Activated CD8-positive, alpha-beta memory T cell treated with anti-CD3 and anti-CD28 coated beads for 1 hour (primary cell): ENCODE data around the gene OTUD1.

Source experiments
- DNase-seq, 2 donors: peaks; one replicate each; pipeline ENCODE4 v3.0.0-alpha.2; 2020; ENCODE audit warnings: low read depth in 1 of 2; ENCODE audit errors: extremely low read depth in 1 of 2

The OTUD1 gene

DNA sequence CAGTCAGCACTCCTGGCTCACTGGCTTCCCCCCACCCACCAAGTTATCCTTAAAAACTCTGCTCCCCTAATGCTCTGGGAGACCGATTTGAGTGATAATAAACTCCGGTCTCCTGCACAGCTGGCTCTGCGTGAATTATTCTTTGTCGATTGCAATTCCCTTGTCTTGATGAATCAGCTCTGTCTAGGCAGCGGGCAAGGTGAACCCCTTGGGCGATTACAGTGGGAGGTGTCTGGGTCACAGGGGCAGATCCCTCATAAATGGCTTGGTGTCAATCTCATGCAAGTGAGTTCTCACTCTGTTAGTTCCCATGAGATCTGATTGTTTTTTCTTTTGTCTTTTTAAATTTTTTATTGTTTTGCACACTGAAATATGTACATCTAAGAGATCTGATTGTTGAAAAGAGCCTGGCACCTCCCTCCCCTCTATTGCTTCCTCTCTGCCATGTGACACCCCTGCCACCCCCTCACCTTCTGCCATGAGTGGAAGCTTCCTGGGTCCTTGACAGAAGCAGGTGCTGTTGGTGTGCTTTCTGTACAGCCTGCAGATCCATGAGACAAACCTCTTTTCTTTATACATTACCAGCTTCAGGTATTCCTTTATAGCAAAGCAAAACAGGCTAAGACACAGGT, 20.5 kb downstream of the OTUD1 start:
- no peak for DNase-seq

DNA sequence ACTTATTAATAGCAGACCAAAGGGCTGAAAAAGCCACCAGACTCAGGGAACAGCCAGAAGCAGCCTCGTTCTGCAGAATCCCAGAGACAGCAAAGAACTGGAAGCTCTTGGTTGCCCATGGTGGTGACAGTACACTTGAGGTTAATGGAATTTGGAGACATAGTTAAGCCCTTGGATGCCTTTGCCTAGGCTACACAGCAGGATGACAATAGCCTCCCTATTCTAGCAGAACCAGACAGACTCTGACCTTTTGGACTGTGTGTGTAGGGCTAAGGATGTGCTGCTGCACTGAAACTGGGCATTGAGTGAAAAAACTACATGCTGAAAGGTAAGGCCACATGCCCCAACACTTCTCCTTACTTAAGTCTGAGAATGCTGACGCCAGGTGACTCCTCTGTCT, 22.7 kb downstream of the OTUD1 start:
- DNase-seq = no peak

DNA sequence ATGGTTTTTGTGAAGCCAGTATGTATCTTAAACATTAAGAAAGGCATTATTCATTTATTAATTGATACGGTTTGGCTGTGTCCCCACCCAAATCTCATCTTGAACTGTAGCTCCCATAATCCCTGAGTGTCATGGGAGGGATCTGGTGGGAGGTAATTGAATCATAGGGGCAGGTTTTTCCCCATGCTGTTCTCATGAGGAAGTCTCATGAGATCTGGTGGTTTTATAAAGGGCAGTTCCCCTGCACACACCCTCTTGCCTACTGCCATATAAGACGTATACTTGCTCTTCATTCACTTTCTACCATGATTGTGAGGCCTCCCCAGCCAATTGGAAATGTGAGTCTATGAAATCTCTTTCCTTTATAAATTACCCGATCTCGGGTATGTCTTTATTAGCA, 28.1 kb downstream of the OTUD1 start:
- DNase-seq = no peak

DNA sequence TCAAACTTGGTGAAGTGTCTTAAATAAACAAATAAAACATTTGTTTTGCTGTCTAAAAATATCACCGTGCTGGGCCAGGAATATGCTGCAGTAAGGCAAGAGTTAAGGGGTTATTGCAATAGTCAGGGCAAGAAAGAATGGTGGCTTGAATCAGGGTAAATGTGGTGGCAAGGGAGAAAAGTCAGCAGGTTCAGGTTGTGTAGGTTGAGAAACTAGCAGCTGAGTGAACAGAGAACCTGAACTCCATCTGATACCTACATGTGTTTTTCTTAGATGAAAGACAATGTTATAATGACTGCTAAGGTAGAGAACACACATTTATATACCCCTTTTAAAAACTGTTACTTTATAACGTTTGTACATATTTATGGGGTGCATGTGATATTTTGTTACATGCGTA, 28.7 kb downstream of the OTUD1 start:
- DNase-seq = no peak

DNA sequence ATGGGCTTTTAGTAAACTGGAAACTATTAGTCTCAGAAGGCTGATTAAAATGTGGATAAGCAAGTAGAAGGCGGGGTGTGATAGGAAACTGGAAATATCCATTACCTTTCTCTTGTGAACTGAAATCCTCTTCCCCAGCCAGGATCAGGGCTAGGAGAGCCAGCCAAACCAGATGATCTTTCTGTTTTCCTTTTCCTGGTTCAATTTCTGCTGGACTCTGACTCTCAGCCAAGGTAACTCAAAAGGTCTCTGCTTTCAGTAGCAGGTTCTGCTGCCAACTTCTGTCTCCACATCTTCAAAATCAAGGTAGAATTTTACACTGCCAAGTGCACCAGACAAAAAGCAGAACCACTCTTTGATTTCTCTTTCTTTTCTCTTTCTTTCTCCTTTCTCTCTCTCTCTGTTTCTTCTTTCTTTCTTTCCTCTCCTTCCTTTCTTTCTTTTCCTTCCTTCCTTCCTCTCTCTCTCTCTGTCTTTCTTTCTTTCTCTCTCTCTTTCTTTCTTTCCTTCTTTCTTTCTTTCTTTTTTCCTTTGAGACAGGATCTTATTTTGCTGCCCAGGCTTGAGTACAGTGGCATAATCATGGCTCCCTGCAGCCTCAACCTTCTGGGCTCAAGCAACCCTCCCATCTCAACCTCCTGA, 30.8 kb downstream of the OTUD1 start:
- DNase-seq = no peak

DNA sequence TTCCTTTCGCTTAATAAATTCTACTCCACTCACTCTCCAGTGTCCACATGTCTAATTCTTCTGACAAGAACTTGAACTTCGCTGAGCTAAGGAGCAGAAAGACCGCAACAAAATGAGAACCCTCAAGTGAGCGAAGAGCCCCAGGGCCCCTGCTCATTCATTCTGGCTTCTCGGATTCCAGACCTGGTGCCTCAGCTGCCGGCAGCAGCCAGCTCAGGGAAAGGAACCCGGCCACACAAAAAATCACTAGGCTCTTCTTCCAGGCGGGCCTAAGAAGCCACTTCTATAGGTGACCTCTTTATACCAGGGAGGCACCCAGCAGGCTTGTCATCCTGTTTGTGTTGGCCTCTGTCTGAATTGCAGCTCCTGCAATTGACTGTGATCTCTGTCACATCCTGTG, 33.3 kb downstream of the OTUD1 start:
- no peak for DNase-seq

DNA sequence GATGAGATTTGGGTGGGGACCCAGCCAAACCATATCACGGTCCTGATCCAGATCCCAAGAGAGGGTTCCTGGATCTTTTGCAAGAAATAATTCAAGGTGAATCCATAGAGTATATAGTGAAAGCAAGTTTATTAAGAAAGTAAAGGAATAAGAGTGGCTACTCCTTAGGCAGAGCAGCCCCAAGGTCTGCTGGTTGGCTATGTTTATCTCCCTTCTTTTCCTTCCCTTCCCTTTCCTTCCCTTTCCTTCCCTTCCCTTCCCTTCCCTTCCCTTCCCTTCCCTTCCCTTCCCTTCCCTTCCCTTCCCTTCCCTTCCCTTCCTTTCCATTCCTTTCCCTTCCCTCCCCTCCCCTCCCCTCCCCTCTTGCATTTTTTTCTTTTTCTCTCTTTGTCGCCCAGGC, 35.2 kb downstream of the OTUD1 start:
- no peak for DNase-seq

DNA sequence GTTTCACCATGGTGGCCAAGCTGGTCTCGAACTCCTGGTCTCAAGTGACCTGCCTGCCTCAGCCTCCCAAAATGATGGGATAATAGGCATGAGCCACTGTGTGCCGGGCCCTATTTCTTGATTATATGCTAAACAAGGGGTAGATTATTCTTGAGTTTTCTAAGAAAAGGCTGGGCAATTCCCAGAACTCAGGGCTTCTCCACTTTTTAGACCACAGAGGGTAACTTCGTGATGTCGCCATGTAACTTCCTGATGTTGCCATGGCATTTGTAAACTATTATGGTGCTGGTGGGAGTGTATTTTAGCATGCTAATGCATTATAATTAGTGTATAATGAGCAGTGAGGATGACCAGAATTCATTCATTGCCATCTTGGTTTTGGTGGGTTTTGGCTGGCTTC, 35.8 kb downstream of the OTUD1 start:
- DNase-seq = no peak

DNA sequence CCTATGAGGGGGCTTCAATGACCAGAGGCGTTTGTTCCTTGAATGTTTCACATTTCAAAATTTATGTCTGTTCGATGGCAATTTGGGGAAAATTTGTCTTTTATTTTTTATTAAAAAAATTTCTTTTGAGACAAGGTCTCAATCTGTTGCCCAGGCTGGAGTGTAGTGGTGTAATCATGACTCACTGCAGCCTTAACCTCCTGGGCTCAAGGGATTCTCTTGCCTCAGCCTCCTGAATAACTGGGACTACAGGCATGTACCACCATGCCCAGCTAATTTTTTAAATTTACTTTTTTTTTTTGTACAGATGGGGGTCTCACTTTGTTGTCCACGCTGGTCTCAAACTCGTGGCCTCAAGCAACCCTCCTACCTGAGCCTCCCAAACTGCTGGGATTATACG, 39.7 kb downstream of the OTUD1 start:
- no peak for DNase-seq

DNA sequence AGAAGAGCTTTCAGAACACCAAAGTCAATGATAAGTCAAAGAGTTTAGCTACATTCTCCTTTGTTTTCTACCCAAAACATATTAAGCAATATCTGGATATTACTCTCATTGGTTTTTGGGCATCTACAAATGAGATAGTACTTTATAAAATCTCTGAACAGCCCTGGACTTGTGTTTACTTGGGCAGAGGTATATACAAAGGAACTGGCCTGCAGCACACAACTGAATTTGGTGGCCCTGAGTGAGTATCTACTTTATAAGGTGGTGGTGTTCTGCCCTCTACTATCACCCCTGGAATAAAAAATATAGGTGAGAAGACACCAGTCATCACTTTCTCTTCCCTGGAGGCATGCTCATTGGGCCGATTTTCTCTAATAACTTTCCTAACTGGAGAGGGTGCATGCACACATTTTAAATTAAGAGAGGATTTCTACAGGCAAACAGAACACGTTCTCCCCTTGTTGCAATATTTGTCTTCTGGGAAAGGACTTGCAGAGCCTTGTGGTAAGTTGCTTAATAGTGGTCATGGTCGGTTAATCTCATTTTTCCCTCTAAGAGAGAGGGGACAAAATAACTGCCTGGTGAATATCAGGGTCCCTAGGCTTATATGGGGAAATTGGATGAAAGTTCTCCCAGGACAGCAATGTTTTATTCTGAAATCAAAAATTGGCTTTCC, 41.1 kb downstream of the OTUD1 start:
- DNase-seq = no peak

DNA sequence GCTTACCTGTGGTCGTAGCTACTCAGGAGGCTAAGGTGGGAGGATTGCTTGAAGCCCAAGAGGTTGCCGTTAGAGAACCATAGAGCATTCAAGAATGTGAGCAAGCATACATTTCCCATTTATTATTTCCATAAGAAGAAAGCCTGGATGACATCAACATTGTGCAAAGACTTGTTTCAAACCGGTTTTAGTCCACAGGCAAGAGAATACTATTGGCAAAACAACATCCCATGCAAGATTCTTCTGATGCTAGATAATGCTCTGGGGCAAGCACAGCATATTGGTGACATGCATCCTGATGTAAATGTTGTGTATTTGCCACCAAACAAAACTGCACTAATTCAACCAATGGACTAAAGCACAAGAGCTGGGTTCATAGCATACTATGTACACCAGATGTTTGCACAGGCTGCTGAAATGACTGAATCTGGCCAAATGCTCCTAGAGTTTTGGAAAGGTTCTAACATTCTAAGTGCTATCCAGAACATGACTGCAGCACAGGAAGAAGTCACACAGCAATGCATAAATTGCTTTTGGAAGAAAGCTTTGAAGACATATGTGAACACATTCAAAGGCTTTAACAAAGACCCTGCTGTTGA, 42.6 kb downstream of the OTUD1 start:
- no peak for DNase-seq

DNA sequence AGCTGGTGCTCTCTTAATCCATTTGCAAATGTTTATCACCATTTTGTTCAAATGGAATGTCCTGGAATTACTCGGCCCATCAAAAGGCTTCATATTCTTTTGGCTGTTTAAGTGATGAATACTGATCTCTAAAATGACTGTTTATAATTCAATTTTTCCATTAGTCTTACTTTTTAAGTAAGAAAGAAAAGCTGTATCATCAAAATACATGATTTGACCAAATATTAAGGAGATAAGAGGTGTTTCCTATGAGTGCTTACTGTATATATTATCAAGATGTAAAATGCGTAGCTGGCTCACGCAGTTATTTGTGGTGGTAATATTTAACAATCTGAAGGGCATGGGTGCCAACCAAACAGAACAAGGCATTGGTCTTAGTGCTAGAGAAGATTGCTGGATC, 51.2 kb downstream of the OTUD1 start:
- no peak for DNase-seq
